Fibroblast of skin of back (primary cell): Measurements from ENCODE around the gene RAP1A.
A peak's percentile ranks its signal among the peaks of the same experiment; 100 is the strongest.
"Not testable (repeated sequence)": the region's sequence is repeated elsewhere in the genome, so short reads cannot be mapped to it uniquely, and the experiment has no call there.

Source experiments
- DNase-seq: peaks from one replicate; pipeline ENCODE4 v3.0.0-alpha.2; 2013

Gene RAP1A

DNA sequence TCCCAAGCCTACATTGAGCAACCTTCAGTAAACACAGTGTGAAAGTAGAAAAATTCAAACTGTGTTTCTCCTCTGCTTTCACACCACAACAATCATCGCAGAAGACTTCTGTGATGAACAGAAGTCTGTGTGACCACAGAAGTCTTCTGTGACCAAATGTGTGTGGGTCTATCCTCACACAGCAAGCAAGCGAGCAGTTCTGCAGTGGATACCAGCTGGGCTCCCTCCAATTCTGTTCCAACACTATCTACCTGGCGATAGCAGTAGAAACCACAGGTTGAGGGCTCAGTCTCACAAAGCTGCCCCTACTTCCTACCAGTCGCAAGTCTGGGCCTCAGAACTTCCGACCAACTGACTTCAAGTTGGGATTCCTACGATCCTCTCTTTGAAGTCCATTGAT, 21.0 kb upstream of the RAP1A start:
- no peak for DNase-seq

DNA sequence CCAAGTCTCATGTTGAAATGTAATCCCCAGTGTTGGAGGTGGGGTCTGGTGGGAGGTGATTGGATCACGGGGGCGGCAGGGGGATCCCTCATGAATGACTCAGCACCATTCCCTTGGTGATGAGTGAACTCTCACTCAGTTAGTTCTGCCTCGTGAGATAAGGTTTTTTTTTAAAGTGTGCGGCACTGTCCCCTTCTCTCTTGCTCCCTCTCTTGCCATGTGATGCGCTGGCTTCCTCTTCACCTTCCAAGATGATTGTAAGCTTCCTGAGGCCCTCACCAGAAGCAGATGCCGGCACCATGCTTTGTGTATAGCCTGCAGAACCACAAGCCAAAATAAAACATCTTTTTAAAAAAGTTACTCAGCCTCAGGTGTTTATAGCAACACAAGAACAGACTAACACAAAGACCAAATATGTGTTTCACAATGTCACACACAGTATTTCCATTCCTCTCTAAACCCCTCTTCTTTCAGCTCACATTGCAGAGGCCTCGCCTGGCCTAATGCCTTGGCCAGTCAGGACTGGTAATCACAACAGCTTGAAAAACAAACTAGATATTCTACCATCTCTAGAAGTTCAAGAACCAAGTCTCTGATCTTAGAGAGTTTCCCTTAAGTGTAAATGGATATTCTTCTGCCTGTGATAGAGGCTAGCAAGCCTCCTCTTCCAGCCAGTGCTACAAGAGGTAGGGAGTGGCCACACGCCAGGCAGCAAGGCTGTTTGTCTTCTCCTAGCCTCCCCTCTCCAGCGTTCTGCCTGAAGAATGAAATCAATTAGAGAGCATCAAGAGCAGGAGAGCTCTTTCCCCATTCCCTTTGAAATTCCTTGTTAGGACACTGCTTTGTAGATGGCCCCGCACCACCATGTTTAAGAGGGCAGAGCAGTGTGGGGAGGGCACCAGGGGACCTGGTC, 19.6 kb upstream of the RAP1A start:
- DNase-seq, result no peak

DNA sequence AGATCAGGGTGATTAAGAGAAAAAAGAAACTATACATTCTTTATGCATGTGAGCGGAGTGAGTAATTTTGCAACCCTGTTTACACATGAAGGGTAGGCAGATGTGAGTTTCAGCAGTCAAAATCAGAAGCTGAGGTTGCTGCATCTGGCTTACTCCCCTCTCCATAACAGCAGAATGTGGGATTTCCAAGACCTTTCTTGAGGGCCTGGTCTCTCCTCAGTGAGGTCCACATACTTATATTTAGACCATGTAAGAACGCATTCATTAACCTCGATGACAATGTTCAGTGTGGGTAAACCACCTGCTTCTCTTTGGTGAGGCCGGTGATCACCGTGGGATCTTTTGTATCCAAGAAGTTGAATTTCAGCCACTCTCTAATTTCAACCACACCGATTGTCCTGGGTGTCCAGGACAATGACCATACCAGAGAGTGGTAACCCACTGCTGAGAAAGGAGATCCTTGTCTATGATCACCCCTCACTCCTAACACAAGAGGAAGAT, 18.7 kb upstream of the RAP1A start:
- DNase-seq, result no peak

DNA sequence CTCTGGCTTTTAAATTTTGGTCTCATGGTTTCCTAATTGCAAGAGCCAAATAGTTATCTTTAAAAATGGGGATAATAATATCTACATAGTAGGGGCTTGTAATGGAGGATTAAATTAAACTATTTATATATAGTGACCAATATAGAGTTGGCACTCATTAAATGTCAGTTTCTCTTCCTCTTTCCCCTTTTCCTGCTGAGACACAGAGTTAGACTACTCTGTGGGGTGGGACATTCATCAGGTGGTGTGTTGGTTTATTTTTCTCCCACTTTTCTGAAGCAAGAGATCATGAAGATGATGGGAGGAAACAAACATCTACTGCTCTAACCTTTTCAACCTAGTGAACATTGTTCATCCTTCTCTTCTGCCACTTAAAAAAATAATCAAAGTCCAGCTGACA, 17.3 kb upstream of the RAP1A start:
- DNase-seq, result no peak

DNA sequence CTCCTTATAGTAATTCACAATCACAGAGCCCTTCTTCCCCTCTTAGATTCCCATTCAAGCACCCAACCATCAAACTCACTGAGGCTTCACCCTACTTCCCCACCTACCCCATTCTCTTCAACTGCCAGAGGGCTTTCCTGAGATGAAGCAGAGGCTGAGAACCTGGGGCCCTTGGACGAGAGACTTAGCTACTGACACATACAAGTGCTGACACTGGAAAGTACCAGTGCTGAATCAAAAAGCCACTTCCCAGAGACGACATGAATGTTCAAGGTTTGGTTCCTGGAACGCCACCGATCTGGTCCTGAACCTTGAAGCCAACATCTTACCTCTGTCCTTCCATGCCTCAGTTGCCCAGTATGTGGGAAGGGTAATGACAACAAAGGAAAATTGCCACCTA, 16.6 kb upstream of the RAP1A start:
- DNase-seq, result no peak

DNA sequence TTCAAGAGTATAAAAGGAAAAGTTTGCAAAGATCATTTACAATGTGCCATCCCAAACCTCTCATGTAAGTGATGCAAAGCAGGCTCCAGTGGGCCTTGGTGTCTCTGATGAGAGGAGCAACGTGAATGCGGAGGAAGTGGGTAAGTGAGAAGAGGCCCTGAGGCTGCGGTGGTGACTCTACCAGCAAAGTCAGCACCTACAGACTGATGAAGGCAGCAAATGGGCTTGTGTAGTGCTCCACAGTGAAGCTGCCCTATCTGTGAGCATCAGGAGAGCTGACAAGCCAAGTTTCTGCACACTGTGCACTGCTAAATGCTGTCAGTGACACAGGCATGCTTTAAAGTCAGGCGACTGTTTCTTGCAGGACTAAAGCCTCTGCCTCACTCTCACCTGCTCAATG, 15.6 kb upstream of the RAP1A start:
- DNase-seq, result no peak

DNA sequence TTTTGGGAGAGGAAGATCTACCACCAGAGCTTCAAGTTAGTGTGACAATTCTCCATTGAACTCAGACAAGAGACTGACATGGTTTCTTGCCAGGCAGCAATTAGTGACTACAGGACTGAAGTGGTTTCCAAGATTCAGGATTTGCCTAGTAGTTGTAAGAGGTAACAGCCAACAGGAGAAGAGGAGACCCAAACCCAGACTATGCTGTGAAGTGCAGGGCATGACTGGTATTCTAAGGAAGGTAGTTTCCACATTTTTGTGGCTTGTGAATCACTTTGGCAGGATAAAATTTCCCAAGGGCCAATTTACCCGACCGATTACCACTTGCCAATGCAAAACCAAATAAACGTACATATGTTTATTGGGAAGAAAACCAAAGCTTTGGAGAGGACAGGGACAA, 14.7 kb upstream of the RAP1A start:
- peak; percentile 62 for DNase-seq

DNA sequence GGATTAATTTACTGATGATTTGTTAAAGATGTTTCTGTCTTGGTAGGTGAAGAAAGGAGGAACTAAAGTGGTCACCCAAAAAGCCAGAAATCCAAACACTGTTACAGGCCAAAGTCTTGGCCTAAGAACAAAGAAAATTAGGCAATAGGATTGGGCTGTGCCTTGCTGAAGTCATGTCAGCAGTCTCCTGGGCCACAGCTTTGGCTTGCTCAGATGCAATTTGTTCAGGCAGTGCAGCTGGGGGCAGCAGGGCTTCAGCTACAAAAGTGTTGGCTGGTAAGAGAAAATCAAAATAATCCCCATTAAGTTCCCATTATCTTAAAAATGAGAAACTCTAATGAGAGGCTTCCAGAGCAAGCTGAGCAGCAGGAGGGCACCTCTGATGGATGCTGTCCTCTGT, 14.0 kb upstream of the RAP1A start:
- DNase-seq, result no peak

DNA sequence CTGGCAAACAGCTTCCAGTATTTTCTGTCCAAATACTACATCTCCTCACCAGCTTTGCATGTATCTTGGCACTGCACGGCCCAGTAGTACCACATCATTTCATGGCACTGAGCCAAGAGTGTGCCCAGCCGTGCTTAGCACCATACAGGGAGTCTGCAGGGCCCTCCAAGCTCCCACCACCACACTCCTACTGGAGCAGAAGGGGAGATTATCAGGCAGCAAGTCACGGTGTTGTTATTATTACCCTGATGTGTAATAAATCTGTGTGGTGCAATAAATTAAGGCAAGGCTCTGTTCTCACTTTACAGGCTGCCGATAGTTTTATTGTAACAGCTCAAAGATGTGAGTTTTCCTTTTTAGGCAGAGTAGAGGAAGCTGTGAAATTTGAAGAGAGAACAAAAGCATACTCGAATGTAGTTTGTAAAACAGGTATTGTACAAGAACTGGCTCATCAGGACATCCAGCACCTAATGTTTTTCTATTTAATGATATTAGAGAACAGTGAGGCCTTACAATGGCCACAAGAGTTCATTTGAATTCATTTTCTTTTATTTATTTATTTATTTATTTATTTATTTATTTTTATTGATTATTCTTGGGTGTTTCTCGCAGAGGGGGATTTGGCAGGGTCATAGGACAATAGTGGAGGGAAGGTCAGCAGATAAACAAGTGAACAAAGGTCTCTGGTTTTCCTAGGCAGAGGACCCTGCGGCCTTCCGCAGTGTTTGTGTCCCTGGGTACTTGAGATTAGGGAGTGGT, 13.0 kb upstream of the RAP1A start:
- DNase-seq, result not testable (repeated sequence)

DNA sequence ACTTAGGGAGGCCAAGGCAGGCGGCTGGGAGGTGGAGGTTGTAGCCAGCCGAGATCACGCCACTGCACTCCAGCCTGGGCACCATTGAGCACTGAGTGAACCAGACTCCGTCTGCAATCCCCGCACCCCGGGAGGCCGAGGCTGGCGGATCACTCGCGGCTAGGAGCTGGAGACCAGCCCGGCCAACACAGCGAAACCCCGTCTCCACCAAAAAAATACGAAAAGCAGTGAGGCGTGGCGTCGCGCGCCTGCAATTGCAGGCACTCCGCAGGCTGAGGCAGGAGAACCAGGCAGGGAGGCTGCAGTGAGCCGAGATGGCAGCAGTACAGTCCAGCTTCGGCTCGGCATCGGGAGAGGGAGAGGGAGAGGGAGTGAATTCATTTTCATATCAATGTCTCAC, 11.1 kb upstream of the RAP1A start:
- DNase-seq, result not testable (repeated sequence)

DNA sequence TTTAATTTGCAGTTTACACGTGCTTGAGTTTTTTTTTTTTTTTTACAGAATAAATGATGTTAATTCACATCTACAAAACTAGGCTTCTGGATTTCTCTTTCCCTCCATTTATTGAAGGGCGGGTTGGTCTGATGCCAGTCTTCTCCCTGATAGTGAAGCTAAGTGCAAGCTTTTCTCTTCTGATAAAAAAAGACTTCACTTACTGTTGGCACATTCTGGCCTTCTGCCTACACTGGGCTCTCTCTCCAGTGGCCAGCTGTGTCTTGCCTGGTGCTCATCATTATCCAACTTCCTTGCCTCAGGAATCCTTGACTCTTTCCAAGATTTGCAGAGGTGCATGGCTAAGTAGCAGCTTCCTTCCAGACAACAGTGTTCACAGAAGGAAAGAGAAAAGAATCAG, 7.6 kb upstream of the RAP1A start:
- no peak for DNase-seq

DNA sequence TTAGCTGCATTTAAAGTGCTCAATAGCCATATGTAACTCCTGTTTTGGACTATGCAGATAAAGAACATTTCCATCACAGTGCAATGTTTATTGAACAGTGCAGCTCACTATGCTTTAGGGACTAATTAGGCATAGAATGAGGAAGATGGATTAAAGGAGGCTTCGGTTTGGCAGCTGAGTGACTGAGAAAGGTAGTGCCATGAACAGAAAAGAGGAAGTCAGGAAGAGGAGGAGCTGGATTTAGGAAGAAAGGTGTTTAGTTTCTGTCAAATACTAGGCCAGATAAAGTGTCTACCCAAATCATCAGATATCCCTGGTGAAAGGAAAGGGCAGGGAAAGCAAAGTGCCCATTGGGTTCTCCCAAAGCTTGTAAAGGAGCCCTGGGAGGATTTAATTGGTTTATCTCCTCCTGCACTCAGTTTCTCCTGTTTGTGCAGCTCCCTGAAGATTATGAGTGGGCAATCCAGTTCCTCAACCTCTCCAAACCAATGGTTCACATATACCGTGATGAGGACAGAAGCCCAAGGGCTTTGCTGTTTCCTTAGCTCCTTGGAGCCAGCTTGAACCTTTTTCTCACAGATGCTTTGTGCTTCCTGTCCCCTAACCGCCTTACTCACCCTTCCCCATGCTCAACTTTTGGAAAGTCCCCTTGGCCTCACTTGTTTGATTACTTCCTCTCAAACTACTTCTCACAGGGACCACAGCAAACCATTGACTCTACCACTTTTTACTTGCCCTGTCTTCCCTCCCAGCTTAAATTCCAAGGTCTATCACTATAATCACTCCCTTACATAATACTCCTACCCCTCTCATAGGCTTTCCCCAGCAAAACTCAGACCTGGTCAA, 3.5 kb upstream of the RAP1A start:
- DNase-seq, result no peak

DNA sequence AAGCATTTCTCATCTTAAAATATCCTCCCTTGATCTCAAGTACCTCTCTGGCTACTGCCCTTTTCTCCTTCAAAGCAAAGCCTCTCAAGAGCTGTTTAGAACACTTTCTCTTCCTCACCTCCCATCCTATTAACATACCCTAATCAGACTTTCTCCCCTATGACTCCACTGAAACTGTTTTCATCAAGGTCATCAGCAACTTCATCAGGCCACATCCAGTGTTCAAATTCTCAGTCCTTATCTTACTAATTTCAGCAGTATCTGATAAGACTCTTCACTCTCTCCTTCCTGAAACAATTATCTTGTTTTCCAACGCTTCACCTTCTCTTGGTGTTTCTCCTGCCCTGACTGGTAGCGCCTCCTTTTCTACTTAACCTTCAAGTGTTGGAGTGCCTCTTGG, 1.5 kb upstream of the RAP1A start:
- DNase-seq, result no peak

DNA sequence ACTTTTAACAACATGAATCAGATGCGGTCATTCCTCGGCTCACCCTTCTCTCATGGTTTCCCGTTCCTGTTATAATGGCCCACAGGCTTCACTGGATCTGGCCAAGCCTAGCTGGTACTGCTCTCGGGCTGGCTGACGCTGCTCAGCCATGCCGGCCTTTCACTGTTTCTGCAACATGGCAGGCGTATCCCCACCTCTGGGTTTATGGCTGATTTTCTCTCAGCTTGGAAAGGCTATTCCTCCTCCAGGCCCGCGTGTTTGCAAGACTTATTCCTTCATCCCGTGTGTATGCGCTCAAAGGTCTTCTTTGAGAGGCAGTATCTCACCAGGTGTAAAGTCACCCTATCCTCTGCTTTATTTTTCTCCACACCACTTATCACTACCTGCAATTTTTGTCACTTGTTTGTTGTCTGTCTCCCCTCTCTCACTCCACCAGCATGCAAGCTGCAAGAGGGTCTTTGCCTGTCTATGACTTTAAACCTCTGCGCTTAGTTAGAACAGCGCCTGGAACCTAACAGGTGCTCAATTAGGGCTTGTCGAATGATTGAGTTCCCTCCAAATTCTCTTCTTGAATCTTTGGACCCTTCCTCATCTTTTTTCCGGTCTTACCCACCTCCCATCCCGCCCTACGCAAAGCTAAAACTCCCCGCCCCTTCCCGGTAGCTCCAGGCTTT, 491 bp upstream of the RAP1A start:
- DNase-seq, result no peak

DNA sequence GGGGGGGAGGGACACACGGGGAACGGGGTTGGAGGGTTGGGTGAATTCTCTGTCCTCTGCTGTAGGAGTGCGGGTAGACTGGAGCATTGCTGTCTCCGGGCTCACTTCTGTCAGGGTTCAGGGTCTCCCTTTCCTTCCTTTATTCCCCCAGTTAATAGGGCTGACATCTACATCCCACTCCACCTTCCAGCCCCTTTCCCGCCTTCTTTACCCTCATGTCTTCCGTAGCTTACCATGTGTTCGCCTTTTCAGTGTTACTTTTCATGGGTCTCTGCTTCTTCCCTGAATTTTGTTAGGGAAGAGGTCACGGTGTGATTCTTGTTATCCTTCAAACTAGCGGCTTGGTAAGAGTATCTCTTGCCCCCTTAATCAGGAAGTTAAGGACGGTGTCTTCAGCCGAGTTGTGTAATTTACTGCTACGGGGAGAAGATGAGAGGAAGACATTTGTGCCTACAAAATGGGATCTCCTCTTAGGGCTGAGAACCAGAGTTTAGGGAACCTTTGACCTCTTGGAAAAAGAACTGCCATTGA, 917 bp downstream of the RAP1A start:
- no peak for DNase-seq

DNA sequence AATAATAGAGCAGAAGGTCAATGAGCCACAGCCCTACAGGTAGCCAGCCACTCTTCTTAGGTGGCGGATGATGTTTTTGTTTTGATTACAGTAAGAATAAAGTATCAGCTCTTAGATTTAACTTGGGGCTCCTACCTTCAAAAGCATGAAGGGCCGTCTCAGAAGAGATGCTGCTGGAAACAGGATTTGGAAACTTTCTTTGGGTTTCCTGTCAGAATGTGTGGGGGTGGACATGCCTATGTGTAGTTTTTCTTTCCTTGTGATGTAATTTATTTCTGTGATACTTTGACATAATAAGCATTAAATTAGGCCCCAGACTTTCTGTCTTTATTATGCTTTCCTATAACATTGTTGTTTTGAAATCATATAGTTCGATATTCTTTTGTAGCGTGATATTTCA, 1.5 kb downstream of the RAP1A start:
- DNase-seq, result no peak

DNA sequence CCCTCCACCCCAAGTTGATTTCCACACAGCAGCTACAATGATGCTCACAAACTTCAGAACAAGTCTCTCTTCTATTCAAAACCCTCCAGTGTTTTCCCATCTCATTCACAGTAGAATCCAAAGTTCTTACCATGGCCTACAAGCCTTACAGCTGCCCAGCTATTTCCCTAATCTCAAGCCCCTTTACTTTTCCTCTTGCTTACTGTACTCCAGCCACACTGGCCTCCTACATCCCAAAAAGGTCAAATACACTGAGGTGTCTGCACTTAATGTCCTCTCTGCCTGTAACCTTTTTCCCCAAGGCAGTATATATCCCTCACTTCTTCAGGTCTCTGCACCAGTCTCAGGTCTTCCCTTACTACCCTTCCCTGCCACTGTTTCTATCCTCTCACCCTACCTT, 2.6 kb downstream of the RAP1A start:
- no peak for DNase-seq

DNA sequence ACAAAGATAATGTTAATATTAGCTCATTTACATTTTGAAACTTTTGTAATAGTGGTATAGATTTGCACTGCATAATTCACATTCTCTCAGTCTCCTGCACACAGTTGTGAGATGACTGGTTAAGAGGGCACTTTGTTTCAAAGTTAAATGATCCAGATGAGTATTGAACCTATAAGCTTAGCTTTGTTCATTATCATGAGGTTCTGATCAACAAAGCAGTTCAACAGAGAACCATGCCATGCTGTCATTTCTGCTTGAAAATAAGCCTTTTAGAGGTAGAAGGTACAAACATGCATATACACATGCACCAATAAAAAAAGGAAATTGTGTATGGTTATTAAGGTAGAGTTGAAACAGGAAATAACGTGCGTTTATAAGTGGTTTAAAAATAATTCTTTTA, 4.8 kb downstream of the RAP1A start:
- no peak for DNase-seq

DNA sequence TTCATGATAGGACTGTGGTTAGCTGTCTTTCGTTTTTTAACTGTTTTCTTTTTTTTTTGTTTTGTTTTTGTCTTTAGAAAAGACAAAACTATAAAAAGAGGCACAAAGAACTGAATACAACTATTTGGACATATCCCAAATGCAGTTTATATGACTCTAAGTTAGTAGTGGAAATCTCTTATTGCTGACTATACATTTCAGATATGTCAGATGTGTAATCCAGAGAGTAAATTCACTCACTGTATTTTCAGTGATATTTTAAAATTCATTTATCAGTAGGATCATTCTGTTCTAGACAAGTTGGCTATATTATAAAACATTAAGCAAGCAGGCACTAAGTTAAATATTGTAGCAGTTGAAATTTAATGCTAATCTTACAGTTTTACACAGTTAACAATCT, 5.7 kb downstream of the RAP1A start:
- DNase-seq, result no peak

DNA sequence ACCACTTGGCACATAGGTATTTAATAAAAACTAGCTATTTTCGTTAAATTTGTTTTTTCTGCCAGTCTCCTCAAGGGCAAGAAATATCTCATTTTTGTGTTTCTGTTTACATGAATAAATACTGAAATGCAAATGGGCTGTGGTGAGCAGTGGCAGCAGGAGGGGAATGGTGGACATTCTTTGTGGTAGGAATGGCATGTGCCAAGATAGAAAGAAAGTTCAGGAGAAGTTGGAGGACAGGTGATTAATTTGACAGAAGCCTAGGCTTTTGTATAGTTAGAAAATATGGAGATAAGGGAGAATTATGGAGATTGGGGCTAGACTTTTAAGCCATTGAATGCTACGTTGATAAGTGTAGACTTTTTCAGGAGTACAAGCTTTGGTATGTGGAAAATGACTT, 8.6 kb downstream of the RAP1A start:
- no peak for DNase-seq

DNA sequence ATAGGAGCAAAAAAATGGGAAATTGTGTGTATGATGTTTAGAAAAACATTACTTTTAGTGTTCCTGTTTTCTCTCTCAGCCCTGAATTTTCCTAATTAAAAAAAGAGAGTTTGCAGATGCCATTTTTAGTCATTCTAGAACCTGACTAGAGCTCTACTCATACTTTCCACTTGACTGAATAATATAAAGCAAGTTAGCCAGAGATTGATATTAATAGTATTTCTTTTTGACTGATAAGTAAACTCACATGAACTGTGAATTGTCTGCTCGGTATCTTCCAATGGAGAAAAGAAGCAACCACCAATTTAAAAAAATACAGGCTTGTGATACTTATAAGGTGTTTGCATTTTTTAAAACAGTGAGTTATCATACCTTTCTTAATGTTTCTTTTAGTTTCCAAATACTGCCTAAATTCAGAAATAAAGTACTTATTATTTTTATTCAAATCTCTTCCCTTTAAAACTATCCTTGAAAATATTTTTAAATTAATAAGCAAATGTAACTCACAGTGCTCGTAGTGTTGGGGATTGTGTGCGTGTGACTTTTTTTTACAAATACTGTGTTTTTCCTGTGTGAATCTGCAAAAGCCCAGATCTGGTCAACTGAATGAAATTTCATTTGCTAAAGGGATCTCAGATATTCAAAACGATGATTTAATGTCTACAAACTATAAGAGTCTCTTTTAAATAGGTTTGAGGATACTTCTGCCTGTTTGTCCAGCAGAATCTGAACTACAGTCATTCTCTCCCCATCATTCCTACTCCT, 9.8 kb downstream of the RAP1A start:
- no peak for DNase-seq
